Measurements from ENCODE around the gene ZBTB3.

DNA sequence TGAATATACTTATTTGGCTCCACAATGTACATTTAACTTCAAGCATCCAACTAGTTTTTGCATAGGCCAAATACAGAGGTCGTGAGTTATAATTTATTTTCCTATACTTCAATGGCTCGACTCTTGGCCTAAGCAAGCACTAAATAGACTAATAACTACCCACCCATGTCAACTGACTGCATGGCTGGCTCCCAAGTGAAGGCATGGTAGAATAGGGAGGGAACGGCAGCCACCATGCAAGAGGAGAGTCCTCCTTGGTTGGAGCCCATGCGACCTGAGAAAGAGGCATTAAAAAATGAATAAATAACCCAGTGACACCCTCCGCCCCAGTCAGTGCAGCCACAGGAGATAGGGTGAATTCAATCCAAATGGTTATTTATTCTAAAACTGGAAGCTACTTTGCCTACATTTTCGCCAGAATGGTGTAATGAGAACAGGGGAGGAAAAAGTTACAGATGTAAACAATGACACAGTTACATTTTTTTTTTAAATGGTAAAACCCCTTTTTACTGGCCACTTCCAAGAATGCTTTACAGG is 41.6 kb downstream of the ZBTB3 start:
- TF ChIP-seq, protein P1, sequence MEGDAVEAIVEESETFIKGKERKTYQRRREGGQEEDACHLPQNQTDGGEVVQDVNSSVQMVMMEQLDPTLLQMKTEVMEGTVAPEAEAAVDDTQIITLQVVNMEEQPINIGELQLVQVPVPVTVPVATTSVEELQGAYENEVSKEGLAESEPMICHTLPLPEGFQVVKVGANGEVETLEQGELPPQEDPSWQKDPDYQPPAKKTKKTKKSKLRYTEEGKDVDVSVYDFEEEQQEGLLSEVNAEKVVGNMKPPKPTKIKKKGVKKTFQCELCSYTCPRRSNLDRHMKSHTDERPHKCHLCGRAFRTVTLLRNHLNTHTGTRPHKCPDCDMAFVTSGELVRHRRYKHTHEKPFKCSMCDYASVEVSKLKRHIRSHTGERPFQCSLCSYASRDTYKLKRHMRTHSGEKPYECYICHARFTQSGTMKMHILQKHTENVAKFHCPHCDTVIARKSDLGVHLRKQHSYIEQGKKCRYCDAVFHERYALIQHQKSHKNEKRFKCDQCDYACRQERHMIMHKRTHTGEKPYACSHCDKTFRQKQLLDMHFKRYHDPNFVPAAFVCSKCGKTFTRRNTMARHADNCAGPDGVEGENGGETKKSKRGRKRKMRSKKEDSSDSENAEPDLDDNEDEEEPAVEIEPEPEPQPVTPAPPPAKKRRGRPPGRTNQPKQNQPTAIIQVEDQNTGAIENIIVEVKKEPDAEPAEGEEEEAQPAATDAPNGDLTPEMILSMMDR (conservative IDR thresholded peaks at IDR 0.05), result no peak
- no peak for TF ChIP-seq EZH2 (IDR thresholded peaks at IDR 0.05; ENCODE audit: low read depth)
